ENCODE measurements around the gene TRAF4. TPM values are rescaled to one million over a fixed set of nuclear protein-coding genes. Genes with fewer than 3 reads are reported as not detected.

The TRAF4 gene
- total RNA-seq, 1 experiment from 2014 or later, result 227 TPM

GRCh38 chr17:28760601-28761562, 17.1 kb downstream of the TRAF4 start:
- Histone ChIP-seq H2BK20ac (ENCODE audit: low read depth, low read length, poor library complexity, severe bottlenecking) (no peak overlapping the region), H3K4me1 (ENCODE audit: insufficient read depth, low read length) (peaks cover 12% of the 10 kb centered on the region; the same call in 1 of the 2 replicates), H3K4ac (ENCODE audit: low read depth, low read length) (no peak overlapping the region), H2BK120ac (ENCODE audit: low read depth, low read length, poor library complexity, severe bottlenecking) (no peak overlapping the region), H3K56ac (ENCODE audit: insufficient read length, low read depth, low read length) (no peak overlapping the region), H3K18ac (ENCODE audit: insufficient read length, low read depth, low read length) (no peak overlapping the region), H3K4me2 (ENCODE audit: insufficient read depth, insufficient read length, low read length) (peak overlapping the region; percentile 49), H3K79me1 (ENCODE audit: insufficient read depth, low read depth, low read length, poor library complexity, severe bottlenecking) (no peaks in the 10 kb centered on the region), H3K9ac (ENCODE audit: extremely low read depth, insufficient read length, low read length) (no peak overlapping the region), H2BK12ac (ENCODE audit: insufficient read length, low read depth, low read length) (no peak overlapping the region), H3K14ac (ENCODE audit: insufficient read depth, low read length) (no peak overlapping the region), H3K23ac (ENCODE audit: insufficient read length, low read depth, low read length) (no peak overlapping the region), H2AK5ac (ENCODE audit: insufficient read length, low read length) (no peak overlapping the region), H4K8ac (replicated peaks; ENCODE audit: insufficient read length, low read depth, low read length) (no peak overlapping the region), H3K79me2 (ENCODE audit: insufficient read depth, low read length) (no peaks in the 10 kb centered on the region), H4K5ac (ENCODE audit: insufficient read length, low read depth, low read length) (no peak overlapping the region), H2BK5ac (ENCODE audit: insufficient read length, low read length) (no peak overlapping the region), H2BK15ac (ENCODE audit: low read depth, low read length) (no peak overlapping the region), H3K23me2 (ENCODE audit: insufficient read length, low read depth, low read length, poor library complexity, severe bottlenecking) (no peaks in the 10 kb centered on the region), H4K20me1 (ENCODE audit: control insufficient read depth, insufficient read depth, insufficient read length) (no peaks in the 10 kb centered on the region), H3T11ph (ENCODE audit: low read length) (no peak overlapping the region), H3K27me3 (ENCODE audit: insufficient read depth, low read length) (no peaks in the 10 kb centered on the region), H3K9me3 (ENCODE audit: control insufficient read depth, low read depth, low read length) (no peaks in the 10 kb centered on the region), H2AFZ (ENCODE audit: low read length) (no peak overlapping the region), H3K27ac (ENCODE audit: insufficient read length, low read depth, low read length) (peak overlapping the region; percentile 89), H4K91ac (ENCODE audit: insufficient read length, low read depth, low read length) (no peak overlapping the region)
- H3K36me3 Mint-ChIP-seq (ENCODE audit: insufficient read depth in 1 of 3, low read depth in 3 of 3), result peaks cover 40 to 58% (median 48%) of the 10 kb centered on the region in 3 experiments; a peak in 6 of 7 replicates
- no peak for TF ChIP-seq CTCF (conservative IDR thresholded peaks at IDR 0.05)
- 0 out of 2 replicates have a peak, but pooled peaks cover 1% of the 10 kb centered on the region for H3K27me3 Mint-ChIP-seq (ENCODE audit: low read depth)
- WGBS (ENCODE audit: extremely low coverage, insufficient read length, low lambda C conversion rate), result no CpG with 5 or more reads among the region's 9 CpGs
- H3K4me3 Mint-ChIP-seq, result peak overlapping the region; percentile 33 to 70
- DNase-seq, result peak; percentile 94
- peak overlapping the region; percentile 41 to 97 (median 95) for H3K27ac Mint-ChIP-seq
- peaks cover 40 to 44% of the 10 kb centered on the region in 2 experiments for H3K4me1 Mint-ChIP-seq
- no peaks in the 10 kb centered on the region for H3K9me3 Mint-ChIP-seq
